Measurements from ENCODE around the gene TAAR1. TPM values are rescaled to one million over a fixed set of nuclear protein-coding genes. Genes with fewer than 3 reads are reported as not detected.
"Not testable (repeated sequence)": the region's sequence is repeated elsewhere in the genome, so short reads cannot be mapped to it uniquely, and the experiment has no call there.

Gene TAAR1, protein sequence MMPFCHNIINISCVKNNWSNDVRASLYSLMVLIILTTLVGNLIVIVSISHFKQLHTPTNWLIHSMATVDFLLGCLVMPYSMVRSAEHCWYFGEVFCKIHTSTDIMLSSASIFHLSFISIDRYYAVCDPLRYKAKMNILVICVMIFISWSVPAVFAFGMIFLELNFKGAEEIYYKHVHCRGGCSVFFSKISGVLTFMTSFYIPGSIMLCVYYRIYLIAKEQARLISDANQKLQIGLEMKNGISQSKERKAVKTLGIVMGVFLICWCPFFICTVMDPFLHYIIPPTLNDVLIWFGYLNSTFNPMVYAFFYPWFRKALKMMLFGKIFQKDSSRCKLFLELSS
- total RNA-seq = under 1 TPM in 1 of 7 donors, not detected in 6; 0.37 TPM
- not detected for polyA plus RNA-seq
- long read RNA-seq, donor 1 = 0 reads
- long read RNA-seq, donor 2 = 0 reads

DNA sequence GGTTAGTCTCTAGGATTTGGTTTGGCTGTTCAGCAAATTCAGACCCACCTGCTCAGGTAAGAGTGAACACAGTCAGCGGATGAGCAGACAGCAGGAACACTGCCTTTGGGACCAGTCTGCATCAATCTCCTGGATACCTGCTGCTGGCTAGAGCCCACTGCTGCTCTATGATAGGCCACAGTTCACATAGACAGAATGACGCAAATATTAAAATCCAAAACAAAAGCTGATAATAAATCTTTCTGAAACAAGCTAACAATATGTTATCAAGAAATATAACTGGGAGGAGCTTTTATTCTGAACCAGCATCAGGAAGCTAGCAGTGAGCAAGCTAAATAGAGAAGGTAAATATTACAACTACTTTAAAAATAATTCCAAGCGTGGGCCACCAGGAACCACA lies at the start of gene TAAR1:
Gene TAAR1 (minus strand): TSS at position 101 of the 400 bp plus-strand sequence. CDS start 13,179 bp downstream, outside the sequence.
- H3K9me3 ChIP-seq = no peaks in the 10 kb centered on the region
- 63 to 97% (median 92%) methylated on average over 3 of the region's 3 CpGs for WGBS, 5 donors

GRCh38 chr6:132708771-132709170 lies 49.8 kb upstream of the TAAR1 start:
- H3K9me3 ChIP-seq = peaks cover 0 to 26% (median 11%) of the 10 kb centered on the region in 8 donors
- 84 to 96% (median 91%) methylated on average over 3 of the region's 3 CpGs for WGBS, 5 donors
- no peaks in the 10 kb centered on the region for H3K36me3 ChIP-seq
- no peaks in the 10 kb centered on the region for H3K27me3 ChIP-seq (replicated peaks in 1 of 7)
- TF ChIP-seq POLR2A (IDR thresholded peaks at IDR 0.05) = no peak
- TF ChIP-seq POLR2AphosphoS5 (IDR thresholded peaks at IDR 0.05) = no peak
- TF ChIP-seq, protein P1, sequence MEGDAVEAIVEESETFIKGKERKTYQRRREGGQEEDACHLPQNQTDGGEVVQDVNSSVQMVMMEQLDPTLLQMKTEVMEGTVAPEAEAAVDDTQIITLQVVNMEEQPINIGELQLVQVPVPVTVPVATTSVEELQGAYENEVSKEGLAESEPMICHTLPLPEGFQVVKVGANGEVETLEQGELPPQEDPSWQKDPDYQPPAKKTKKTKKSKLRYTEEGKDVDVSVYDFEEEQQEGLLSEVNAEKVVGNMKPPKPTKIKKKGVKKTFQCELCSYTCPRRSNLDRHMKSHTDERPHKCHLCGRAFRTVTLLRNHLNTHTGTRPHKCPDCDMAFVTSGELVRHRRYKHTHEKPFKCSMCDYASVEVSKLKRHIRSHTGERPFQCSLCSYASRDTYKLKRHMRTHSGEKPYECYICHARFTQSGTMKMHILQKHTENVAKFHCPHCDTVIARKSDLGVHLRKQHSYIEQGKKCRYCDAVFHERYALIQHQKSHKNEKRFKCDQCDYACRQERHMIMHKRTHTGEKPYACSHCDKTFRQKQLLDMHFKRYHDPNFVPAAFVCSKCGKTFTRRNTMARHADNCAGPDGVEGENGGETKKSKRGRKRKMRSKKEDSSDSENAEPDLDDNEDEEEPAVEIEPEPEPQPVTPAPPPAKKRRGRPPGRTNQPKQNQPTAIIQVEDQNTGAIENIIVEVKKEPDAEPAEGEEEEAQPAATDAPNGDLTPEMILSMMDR (IDR thresholded peaks at IDR 0.05 in 8 of 11, conservative IDR thresholded peaks at IDR 0.05 in 3 of 11) = no peak
- H3K4me3 ChIP-seq = no peak overlapping the region
- H3K27ac ChIP-seq = peak overlapping the region in 1 of 8 donors; percentile 13
- DNase-seq = no peak
- peaks cover 0 to 7% (median 0%) of the 10 kb centered on the region in 6 donors for H3K4me1 ChIP-seq
- intact Hi-C loops (cut with DNase I; ENCODE audit: low total_unique reads) = no loop called here

More for the DNA sequence above, at the start of gene TAAR1:
- DNase-seq = no peak
- Histone ChIP-seq H3K36me3 (no peaks in the 10 kb centered on the region), H3K4me3 (no peak within 1 kb of the TSS), H3K27ac (no peak within 1 kb of the TSS), H3K4me1 (peaks cover 0 to 7% (median 2%) of the 10 kb centered on the region in 6 donors), H3K27me3 (replicated peaks in 1 of 7) (no peaks in the 10 kb centered on the region)
- intact Hi-C loops (cut with DNase I; ENCODE audit: low total_unique reads) = no loop called here
- TF ChIP-seq POLR2A (IDR thresholded peaks at IDR 0.05) (no peak), POLR2AphosphoS5 (IDR thresholded peaks at IDR 0.05) (no peak)
- TF ChIP-seq, protein P1 (IDR thresholded peaks at IDR 0.05 in 8 of 11, conservative IDR thresholded peaks at IDR 0.05 in 3 of 11) = no peak

DNA sequence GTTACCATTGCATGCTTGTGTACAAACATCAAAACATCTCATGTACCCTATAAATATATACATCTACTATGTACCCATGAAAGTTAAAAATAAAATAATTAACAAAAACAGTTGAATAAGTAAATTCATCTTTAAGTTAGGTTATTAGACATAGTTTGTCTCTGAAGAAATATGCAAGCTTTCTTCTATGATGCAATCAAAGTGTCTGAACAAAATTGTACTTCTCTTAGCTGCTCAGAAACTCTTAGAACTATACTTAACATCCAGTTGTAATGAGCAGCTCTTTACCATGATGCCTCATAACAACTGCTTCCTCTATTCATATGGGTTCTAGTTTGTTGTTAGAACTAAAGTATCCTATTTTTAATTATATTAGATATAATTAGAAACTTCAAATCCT lies 49.0 kb upstream of the TAAR1 start:
- no peak for TF ChIP-seq POLR2AphosphoS5 (IDR thresholded peaks at IDR 0.05)
- TF ChIP-seq, protein P1 (IDR thresholded peaks at IDR 0.05 in 8 of 11, conservative IDR thresholded peaks at IDR 0.05 in 3 of 11) = no peak
- no peak for TF ChIP-seq POLR2A (IDR thresholded peaks at IDR 0.05)
- Histone ChIP-seq H3K4me3 (no peak overlapping the region), H3K27me3 (replicated peaks in 1 of 7) (no peaks in the 10 kb centered on the region), H3K36me3 (no peaks in the 10 kb centered on the region), H3K27ac (peak overlapping the region in 1 of 8 donors; percentile 13), H3K9me3 (peaks cover 0 to 27% (median 11%) of the 10 kb centered on the region in 8 donors), H3K4me1 (no peaks in the 10 kb centered on the region)
- no peak for DNase-seq
- intact Hi-C loops (cut with DNase I; ENCODE audit: low total_unique reads) = no loop called here

DNA sequence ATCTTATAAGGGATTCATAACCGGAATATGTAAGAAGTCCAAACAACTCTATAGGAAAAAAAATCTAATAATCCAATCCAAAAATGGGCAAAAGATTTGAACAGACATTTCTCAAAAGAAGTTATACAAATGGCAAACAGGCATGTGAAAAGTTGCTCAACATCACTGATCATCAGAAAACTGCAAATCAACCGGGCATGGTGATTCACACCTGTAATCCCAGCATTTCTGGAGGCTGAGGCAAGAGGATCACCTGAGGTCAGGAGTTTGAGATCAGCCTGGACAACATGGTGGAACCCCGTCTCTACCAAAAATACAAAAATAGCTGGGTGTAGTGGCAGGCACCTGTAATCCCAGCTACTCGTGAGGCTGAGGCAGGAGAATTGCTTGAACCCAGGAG lies 47.8 kb upstream of the TAAR1 start:
- H3K4me3 ChIP-seq; H3K36me3 ChIP-seq; H3K27ac ChIP-seq; H3K4me1 ChIP-seq; intact Hi-C loops (cut with DNase I; ENCODE audit: low total_unique reads); DNase-seq; H3K27me3 ChIP-seq (replicated peaks in 1 of 7): not testable (repeated sequence)
- 69 to 98% (median 83%) methylated on average over 4 of the region's 4 CpGs for WGBS, 5 donors
- H3K9me3 ChIP-seq = peaks cover 0 to 27% (median 11%) of the 10 kb centered on the region in 8 donors
